Measurements from ENCODE around the gene PPP2R1B. TPM values are rescaled to one million over a fixed set of nuclear protein-coding genes. Genes with fewer than 3 reads are reported as not detected.

Gene PPP2R1B
- total and polyA plus RNA-seq, 8 donors = 12.6 to 50.1 (median 31.3) TPM

- Histone ChIP-seq H3K27me3 (no peaks in the 10 kb centered on the region), H3K4me1 (peaks cover 30 to 48% (median 31%) of the 10 kb centered on the region in 3 donors), H3K27ac (peak overlapping the region in 2 of 4 donors; percentile 4 to 86), H3K36me3 (peaks cover 0 to 9% (median 0%) of the 10 kb centered on the region in 3 donors), H3K9me3 (no peaks in the 10 kb centered on the region), H3K4me3 (no peak overlapping the region)
- ATAC-seq = no peak
- no peak for DNase-seq
- TF ChIP-seq, protein P1, sequence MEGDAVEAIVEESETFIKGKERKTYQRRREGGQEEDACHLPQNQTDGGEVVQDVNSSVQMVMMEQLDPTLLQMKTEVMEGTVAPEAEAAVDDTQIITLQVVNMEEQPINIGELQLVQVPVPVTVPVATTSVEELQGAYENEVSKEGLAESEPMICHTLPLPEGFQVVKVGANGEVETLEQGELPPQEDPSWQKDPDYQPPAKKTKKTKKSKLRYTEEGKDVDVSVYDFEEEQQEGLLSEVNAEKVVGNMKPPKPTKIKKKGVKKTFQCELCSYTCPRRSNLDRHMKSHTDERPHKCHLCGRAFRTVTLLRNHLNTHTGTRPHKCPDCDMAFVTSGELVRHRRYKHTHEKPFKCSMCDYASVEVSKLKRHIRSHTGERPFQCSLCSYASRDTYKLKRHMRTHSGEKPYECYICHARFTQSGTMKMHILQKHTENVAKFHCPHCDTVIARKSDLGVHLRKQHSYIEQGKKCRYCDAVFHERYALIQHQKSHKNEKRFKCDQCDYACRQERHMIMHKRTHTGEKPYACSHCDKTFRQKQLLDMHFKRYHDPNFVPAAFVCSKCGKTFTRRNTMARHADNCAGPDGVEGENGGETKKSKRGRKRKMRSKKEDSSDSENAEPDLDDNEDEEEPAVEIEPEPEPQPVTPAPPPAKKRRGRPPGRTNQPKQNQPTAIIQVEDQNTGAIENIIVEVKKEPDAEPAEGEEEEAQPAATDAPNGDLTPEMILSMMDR (IDR thresholded peaks at IDR 0.05) = no peak
- intact Hi-C loops (cut with DNase I) = no loop called here
- 89 to 92% methylated on average over 10 of the region's 10 CpGs for WGBS, 2 donors
- no peak for FAIRE-seq
These were observed 36.9 kb downstream of the PPP2R1B start for GRCh38 chr11:111729071-111729830.

- WGBS, 2 donors = 89 to 90% methylated on average over 7 of the region's 7 CpGs
- TF ChIP-seq, protein P1 (IDR thresholded peaks at IDR 0.05) = no peak
- intact Hi-C loops (cut with DNase I) = no loop called here
- Histone ChIP-seq H3K4me3 (no peak overlapping the region), H3K27me3 (no peaks in the 10 kb centered on the region), H3K9me3 (no peaks in the 10 kb centered on the region), H3K4me1 (peaks cover 14 to 32% (median 18%) of the 10 kb centered on the region in 3 donors), H3K27ac (no peak overlapping the region), H3K36me3 (peaks cover 0 to 20% (median 10%) of the 10 kb centered on the region in 3 donors)
- no peak for ATAC-seq
- no peak for DNase-seq
- FAIRE-seq = no peak
These were observed 38.8 kb downstream of the PPP2R1B start for GRCh38 chr11:111727431-111727830.

- FAIRE-seq (no peak), DNase-seq (peak in 2 of 6 donors; percentile 58 to 61), ATAC-seq (peak; percentile 20 to 72 (median 51))
- Histone ChIP-seq H3K27me3 (no peaks in the 10 kb centered on the region), H3K9me3 (no peaks in the 10 kb centered on the region), H3K36me3 (peaks cover 0 to 31% (median 18%) of the 10 kb centered on the region in 3 donors), H3K27ac (peak overlapping the region in 2 of 4 donors; percentile 0 to 39), H3K4me3 (no peak overlapping the region), H3K4me1 (peaks cover 6 to 22% (median 14%) of the 10 kb centered on the region in 3 donors)
- WGBS, 2 donors = 16 to 18% methylated on average over 9 of the region's 9 CpGs
- TF ChIP-seq, protein P1 (IDR thresholded peaks at IDR 0.05) = no peak
- intact Hi-C loops (cut with DNase I) = no loop called here
These were observed 39.9 kb downstream of the PPP2R1B start for GRCh38 chr11:111726301-111726713.

- H3K9me3 ChIP-seq = no peaks in the 10 kb centered on the region
- peaks cover 0 to 38% (median 18%) of the 10 kb centered on the region in 3 donors for H3K36me3 ChIP-seq
- no peak for DNase-seq
- no peak for FAIRE-seq
- WGBS, 2 donors = 87 to 89% methylated on average over 10 of the region's 10 CpGs
- H3K27ac ChIP-seq = peak overlapping the region in 2 of 4 donors; percentile 0 to 39
- H3K27me3 ChIP-seq = no peaks in the 10 kb centered on the region
- intact Hi-C loops (cut with DNase I) = no loop called here
- TF ChIP-seq, protein P1 (IDR thresholded peaks at IDR 0.05) = no peak
- peaks cover 6 to 16% (median 8%) of the 10 kb centered on the region in 3 donors for H3K4me1 ChIP-seq
- ATAC-seq = no peak
- no peak overlapping the region for H3K4me3 ChIP-seq
These were observed 40.6 kb downstream of the PPP2R1B start for GRCh38 chr11:111725621-111726020.
